NT2/D1 (cell line): ENCODE results near the gene SHB.

Experiments used
- SUZ12 ChIP-seq: IDR thresholded peaks from 2 replicates; pipeline ENCODE4 v1.6.1; 2011; ENCODE audit not compliant: insufficient read length, insufficient read depth; ENCODE audit errors: extremely low read depth
- YY1 ChIP-seq: IDR thresholded peaks from 2 replicates; pipeline ENCODE4 v1.6.1; 2011; ENCODE audit not compliant: insufficient read length, insufficient read depth
- ZNF274 ChIP-seq: IDR thresholded peaks from 2 replicates; pipeline ENCODE4 v1.6.1; 2011; ENCODE audit warnings: mild to moderate bottlenecking, low read depth, low read length

DNA sequence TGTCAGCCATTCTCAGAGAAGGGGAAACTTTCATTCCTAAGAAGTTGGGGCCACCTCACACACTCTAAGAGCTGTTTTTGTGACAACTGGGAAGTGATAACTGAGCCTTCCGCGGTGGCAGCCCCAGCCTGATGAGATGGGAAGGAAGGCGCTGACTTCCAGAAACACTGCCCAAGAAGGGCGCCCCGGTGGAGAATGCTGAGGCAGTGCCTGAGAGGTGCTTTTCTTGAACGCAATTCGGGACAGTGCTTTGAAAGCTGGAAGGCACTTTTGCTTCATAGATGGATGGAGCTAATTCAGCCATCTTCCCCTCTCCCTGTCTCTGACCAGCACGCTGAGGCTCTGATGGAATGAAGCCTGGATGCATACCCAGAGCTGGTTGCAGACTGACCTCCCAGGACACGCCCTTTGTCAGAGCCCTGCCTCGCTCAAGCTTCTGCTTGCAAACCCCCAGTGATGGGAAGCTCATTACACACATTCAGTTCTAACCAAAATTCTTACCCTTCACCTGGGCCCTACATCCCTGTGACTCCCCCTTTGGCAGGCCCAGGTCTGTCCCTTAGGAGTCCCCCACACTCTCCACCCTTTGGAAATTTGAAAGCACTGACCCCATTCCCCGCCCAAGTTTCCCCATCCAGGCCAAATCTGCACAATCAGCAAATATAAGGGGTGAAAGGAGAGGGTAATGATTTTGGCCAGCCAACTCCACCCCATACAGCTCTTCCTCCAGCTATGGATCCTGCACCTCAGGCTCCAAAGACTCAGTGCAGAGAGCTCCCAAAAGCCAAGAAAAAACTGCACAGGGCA is 98.5 kb downstream of the SHB start:
- TF ChIP-seq ZNF274 (no peak), SUZ12 (no peak), YY1 (no peak)
